ENCODE measurements around the gene LINGO4. TPM values are rescaled to one million over a fixed set of nuclear protein-coding genes. Genes with fewer than 3 reads are reported as not detected.

LINGO4 gene, protein sequence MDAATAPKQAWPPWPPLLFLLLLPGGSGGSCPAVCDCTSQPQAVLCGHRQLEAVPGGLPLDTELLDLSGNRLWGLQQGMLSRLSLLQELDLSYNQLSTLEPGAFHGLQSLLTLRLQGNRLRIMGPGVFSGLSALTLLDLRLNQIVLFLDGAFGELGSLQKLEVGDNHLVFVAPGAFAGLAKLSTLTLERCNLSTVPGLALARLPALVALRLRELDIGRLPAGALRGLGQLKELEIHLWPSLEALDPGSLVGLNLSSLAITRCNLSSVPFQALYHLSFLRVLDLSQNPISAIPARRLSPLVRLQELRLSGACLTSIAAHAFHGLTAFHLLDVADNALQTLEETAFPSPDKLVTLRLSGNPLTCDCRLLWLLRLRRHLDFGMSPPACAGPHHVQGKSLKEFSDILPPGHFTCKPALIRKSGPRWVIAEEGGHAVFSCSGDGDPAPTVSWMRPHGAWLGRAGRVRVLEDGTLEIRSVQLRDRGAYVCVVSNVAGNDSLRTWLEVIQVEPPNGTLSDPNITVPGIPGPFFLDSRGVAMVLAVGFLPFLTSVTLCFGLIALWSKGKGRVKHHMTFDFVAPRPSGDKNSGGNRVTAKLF
- not detected for total RNA-seq

GRCh38 chr1:151805066-151805820 is at the start of gene LINGO4:
Gene LINGO4 (minus strand): TSS chr1:151805419. CDS start chr1:151802704, 2,715 bp downstream.
- DNase-seq, result no peak

DNA sequence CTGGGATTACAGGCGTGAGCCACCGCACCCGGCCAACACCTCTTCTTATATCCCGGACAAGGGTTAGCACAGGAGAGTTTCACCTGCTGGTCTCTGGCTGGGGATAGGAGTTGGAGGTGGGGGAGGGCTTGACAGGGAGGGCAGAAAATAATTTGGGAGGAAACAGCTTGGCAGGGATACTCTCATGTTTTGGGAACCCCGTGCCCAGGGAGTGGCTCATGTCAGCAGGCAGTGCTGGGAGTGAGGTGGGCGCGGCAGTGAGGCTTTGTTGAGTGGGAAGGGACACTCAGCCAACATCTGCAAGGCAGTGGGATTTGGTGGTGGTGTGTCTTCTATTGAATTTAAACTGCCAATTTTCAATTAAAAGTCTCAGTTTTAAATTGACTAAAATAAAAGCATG is 49.4 kb upstream of the LINGO4 start:
- DNase-seq, result no peak

DNA sequence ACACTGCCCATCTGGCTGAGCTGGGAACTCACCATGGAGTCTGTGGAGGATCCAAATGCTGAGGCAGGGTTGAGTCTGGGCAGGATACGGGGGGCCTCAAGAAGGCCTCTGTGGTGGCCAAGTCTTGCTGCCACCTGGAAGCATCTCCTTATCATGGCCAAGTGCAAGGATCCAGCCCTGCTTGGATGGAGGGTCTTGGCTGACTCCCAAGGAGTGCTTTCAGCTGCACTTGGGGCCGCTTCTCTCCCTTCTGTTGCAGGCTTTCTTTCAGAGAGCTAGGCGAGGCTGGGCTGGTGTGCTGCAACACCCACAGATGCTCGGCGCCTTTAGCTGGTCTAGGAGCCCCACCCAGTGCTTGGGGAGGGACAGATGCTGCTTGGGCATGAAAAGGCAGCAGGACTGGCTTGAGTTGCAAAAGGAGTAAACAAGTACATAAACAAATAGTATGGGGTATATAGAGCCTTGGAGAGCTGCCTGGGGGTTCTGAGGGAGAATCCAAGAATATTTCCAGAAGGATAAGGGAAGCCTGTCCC is 48.3 kb upstream of the LINGO4 start, which contains the start of gene THEM5:
TSS of gene THEM5 (minus strand) at position 302 of the 533 bp plus-strand sequence. CDS start at position 155, 147 bp downstream.
- DNase-seq, result no peak

GRCh38 chr1:151852733-151853132 is 47.5 kb upstream of the LINGO4 start:
- DNase-seq, result no peak

GRCh38 chr1:151851886-151852285 is 46.7 kb upstream of the LINGO4 start:
- no peak for DNase-seq

- no peak for DNase-seq
Observed at GRCh38 chr1:151849871-151850270, 44.7 kb upstream of the LINGO4 start.

- no peak for DNase-seq
Observed at GRCh38 chr1:151849126-151849525, 43.9 kb upstream of the LINGO4 start.

DNA sequence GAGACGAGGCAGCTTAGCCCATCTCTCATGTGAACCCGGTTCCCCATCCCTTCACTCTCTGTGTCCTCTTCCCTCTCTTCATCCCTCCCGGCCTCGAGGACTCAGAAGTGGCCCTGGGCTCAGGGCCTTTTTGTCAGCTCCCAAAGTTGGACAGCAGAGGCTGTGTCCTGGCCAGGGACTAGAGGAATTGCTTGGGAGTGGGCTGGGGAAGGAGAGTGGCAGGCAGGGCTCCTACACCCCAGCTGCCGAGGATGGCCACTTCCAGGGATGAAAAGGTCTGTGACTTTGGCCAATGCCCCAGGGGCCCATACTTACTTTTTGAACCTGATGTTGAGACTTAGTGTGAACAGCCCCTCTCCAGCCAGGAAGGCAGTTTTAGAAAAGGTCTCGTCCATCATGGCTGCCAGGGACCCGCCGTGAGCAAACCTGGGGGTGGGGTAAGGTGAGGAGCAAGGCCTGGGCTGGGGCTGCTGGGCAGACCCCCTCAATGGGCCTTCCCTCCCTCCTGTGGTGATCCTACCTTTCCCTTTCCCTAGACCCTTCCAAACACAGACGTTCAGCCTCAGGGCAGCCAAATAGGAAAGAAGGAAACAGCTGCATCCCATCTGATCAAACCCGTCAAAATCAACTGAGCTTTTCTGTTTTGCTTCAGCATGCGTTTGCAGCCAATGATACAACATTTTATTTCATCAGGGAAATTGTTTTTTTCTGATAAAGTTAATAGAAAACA is 42.8 kb upstream of the LINGO4 start:
- no peak for DNase-seq

GRCh38 chr1:151846686-151847237 is 41.5 kb upstream of the LINGO4 start:
- DNase-seq, result no peak

GRCh38 chr1:151846062-151846568 is 40.9 kb upstream of the LINGO4 start:
- DNase-seq, result no peak

GRCh38 chr1:151843398-151843797 is 38.2 kb upstream of the LINGO4 start:
- DNase-seq, result no peak

DNA sequence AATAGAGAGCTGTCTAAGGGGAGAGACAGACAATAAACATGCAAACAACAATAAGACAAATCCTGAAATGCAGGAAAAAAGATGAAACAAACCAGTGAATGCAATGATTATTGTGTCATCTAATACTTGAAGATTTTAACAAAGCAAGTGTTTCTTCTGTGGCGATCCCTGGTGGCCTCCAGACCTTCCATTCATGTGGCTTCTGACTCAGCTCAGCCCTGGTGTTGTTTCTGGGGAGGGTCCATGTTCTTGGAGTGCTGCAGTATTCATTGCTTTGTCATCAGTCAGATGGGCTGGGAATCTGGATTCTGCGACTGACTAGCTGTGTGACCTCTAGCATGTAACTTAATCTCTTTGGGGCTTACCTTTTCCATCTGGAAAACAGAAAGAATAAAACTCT is 35.9 kb upstream of the LINGO4 start:
- DNase-seq, result no peak

DNA sequence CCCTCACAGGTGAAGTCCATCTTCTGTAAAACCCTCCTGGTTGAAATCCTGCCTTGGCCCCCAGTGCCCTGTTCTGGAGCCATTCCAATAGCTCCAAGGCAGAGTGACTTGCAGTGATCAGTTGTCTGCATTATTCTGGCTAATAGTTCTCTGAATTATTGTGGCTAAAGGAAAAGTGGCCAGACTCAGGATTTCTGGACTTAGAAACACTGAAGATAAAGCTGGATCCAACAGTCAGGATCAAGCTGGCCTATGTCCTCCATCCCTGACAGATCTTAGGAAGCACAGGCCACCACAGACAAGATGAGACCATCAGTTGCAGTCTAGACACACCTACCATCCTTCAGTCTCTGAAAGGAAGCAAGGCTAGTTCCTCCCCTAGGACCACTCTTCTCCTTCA is 35.2 kb upstream of the LINGO4 start:
- no peak for DNase-seq

- peak; percentile 74 for DNase-seq
Observed at GRCh38 chr1:151839457-151840403, 34.5 kb upstream of the LINGO4 start, which contains the start of gene C2CD4D. Gene C2CD4D (minus strand): TSS chr1:151839820. CDS start chr1:151838989, 831 bp downstream.

DNA sequence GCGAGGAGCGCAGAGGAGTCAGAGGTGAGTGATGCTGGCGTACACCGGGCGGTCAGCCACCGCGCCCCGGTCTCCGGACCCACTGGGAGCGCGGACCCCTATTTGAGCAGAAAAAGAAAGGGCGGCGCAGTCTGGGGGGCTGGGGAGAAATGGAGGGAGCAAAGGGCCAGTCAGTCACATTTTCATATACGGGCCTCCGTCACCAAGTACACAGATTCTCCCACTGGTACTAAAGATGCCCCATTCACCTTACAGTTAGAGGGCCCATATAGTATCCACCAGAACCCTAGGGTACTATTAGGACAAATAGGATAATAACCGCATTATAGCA is 33.8 kb upstream of the LINGO4 start:
- DNase-seq, result no peak

DNA sequence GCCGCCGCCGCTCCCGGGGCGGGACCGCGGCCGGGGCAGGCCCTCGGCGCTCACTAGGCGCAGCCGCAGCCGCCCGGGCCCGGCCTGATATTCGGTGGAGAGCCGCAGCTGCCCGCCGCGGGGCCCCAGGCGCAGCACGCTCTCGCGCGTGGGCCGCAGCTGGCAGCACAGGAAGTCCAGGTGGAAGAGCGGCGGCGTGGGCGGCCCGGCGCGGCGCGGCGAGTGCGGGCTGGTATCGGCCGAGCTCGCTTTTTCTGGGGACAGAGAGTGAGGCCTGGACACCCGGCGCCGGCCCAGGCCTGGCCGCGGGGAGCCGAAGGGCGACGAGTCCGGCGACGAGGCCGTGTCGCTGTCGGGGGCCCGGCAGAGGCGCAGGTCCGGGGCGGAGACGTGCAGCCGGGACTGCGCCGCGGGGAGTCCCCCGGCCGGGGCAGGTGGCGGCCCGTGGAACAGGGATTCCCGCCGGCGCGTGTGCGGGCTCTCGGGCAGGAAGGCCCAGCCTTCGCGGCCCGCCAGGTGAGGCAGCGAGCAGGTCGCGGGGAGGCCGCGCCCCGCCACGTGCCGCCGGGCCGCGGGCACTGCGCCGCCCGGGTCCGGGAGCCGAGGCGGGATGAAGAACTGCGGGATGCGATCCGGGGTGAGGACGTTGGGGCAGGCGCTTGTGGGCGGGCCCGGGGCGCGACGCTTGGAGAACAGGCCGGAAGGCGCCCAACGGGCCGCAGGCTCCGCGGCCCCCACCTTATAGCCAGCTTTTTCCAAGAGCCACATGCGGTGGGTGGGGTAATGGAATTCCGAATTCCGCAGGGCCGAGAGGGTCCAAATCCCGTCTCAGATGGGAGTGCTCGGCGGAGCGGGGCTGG is 33.2 kb upstream of the LINGO4 start:
- no peak for DNase-seq

DNA sequence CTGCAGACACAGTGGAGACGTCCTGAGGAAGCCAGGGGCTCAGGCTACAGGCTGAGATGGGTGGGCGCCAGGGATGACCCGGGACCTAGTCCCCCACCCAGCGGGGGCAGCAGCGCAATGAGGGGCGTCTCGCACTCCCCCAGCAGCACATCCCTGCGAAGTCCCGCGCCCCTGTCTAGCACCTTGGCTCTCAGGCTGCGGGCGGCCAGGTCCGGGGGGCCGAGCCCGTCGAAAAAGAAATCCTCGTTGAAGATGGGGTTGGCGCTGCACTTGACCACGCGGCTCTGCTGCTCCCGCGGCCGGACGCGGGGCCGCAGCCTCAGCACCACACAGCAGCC is 32.6 kb upstream of the LINGO4 start:
- DNase-seq, result no peak

GRCh38 chr1:151837197-151837596 is 32.0 kb upstream of the LINGO4 start:
- no peak for DNase-seq

GRCh38 chr1:151835596-151835995 is 30.4 kb upstream of the LINGO4 start:
- DNase-seq, result no peak

GRCh38 chr1:151834239-151834638 is 29.0 kb upstream of the LINGO4 start:
- DNase-seq, result no peak
